ENCODE measurements around the gene ENTHD1.

Gene ENTHD1

DNA sequence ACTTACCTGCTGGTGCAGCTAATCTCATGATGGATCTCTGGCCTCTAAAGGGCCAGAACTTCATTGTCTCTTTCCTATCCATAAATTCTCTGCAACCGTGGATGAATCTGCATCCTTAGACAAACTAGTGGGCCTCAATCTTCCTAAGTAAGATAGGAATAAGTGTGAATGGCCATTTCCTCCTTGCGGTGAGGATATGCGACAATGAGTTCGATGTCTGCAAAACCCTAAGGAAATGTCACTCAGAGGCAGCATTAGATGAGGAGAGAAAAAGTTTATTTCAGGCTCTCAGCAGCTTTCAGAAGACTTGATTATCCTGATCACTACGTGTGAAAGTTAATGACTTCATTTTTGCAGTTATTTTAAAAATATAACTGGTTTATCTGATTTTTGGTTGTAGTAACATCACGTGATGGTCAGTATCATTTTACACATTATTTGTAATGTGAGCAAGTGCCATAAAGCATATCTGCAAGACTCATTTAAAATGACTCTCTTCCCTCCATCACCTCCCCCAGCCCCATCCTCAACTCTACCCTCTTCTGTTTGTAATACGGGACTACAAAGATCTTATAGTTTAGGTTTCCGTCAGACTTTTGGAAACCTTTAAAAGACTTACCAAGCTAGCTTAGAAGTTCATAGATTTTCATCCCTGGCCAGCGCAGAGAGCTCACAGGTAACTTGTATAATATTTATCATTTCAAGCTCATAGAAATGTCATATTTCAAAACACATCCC is 17.5 kb upstream of the ENTHD1 start:
- TF ChIP-seq, protein P1, sequence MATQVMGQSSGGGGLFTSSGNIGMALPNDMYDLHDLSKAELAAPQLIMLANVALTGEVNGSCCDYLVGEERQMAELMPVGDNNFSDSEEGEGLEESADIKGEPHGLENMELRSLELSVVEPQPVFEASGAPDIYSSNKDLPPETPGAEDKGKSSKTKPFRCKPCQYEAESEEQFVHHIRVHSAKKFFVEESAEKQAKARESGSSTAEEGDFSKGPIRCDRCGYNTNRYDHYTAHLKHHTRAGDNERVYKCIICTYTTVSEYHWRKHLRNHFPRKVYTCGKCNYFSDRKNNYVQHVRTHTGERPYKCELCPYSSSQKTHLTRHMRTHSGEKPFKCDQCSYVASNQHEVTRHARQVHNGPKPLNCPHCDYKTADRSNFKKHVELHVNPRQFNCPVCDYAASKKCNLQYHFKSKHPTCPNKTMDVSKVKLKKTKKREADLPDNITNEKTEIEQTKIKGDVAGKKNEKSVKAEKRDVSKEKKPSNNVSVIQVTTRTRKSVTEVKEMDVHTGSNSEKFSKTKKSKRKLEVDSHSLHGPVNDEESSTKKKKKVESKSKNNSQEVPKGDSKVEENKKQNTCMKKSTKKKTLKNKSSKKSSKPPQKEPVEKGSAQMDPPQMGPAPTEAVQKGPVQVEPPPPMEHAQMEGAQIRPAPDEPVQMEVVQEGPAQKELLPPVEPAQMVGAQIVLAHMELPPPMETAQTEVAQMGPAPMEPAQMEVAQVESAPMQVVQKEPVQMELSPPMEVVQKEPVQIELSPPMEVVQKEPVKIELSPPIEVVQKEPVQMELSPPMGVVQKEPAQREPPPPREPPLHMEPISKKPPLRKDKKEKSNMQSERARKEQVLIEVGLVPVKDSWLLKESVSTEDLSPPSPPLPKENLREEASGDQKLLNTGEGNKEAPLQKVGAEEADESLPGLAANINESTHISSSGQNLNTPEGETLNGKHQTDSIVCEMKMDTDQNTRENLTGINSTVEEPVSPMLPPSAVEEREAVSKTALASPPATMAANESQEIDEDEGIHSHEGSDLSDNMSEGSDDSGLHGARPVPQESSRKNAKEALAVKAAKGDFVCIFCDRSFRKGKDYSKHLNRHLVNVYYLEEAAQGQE (IDR thresholded peaks at IDR 0.05; ENCODE audit: low read depth), result no peak
- TF ChIP-seq, protein P2, sequence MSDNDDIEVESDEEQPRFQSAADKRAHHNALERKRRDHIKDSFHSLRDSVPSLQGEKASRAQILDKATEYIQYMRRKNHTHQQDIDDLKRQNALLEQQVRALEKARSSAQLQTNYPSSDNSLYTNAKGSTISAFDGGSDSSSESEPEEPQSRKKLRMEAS (IDR thresholded peaks at IDR 0.05), result no peak
- TF ChIP-seq ZBTB7A (IDR thresholded peaks at IDR 0.05; ENCODE audit: low read depth) (no peak), CREB1 (IDR thresholded peaks at IDR 0.05; ENCODE audit: low read depth) (no peak), TAF1 (IDR thresholded peaks at IDR 0.05; ENCODE audit: low read depth) (no peak), FOXM1 (IDR thresholded peaks at IDR 0.05; ENCODE audit: borderline replicate concordance, low read depth) (no peak)

DNA sequence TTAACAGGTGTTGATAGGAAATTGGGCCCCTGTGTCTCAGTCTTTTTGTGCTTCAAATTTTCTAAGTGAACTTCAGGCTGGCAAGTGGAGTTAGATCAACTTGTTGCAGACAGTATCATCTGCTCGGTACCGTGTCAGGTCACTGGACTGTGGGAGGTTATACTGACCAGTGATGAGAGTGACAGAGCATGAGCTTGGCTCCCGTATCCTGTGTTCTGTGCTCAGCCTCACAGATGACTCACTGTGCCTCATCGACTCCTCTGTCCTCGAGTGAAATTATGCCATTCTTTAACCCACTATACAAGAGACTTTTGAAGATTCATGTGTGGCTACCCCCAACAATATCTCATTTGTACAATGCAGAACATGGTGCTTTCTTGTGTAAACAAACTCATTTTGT is 15.2 kb upstream of the ENTHD1 start:
- TF ChIP-seq YY1 (IDR thresholded peaks at IDR 0.05; ENCODE audit: low read depth) (no peak), EP300 (IDR thresholded peaks at IDR 0.05; ENCODE audit: borderline replicate concordance) (no peak), TCF12 (IDR thresholded peaks at IDR 0.05; ENCODE audit: low read depth) (no peak), CREB1 (IDR thresholded peaks at IDR 0.05; ENCODE audit: low read depth) (no peak), ZBTB7A (IDR thresholded peaks at IDR 0.05; ENCODE audit: low read depth) (no peak), FOXM1 (IDR thresholded peaks at IDR 0.05; ENCODE audit: borderline replicate concordance, low read depth) (no peak), EGR1 (IDR thresholded peaks at IDR 0.05) (no peak), TEAD4 (IDR thresholded peaks at IDR 0.05) (no peak), TAF1 (IDR thresholded peaks at IDR 0.05; ENCODE audit: low read depth) (no peak), NFIC (IDR thresholded peaks at IDR 0.05) (no peak), RAD21 (IDR thresholded peaks at IDR 0.05; ENCODE audit: low read depth) (no peak), CEBPB (IDR thresholded peaks at IDR 0.05) (no peak)
- TF ChIP-seq, protein P1 (IDR thresholded peaks at IDR 0.05; ENCODE audit: low read depth), result no peak
- TF ChIP-seq, protein P3, sequence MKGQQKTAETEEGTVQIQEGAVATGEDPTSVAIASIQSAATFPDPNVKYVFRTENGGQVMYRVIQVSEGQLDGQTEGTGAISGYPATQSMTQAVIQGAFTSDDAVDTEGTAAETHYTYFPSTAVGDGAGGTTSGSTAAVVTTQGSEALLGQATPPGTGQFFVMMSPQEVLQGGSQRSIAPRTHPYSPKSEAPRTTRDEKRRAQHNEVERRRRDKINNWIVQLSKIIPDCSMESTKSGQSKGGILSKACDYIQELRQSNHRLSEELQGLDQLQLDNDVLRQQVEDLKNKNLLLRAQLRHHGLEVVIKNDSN (IDR thresholded peaks at IDR 0.05), result no peak
- TF ChIP-seq, protein P2 (IDR thresholded peaks at IDR 0.05), result no peak

DNA sequence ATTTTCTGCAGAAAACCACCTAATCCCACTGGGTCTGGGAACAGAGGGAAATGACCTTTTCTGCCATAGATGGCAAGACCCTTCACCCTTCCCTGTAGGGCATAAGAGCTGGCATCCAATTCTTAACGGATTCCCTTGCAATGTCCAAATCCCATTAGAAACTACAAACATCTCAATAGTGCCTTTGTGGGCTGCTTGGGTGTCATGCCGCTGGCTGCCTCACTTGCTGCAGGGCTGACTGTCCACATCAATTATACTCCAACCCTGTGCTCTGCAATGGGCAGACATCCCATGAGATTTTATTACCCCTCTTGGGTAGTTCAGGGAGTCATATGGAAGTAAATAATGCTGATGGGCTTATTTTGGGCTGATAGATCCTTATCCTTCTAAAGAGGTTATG is 14.6 kb upstream of the ENTHD1 start:
- TF ChIP-seq ZBTB7A (IDR thresholded peaks at IDR 0.05; ENCODE audit: low read depth), result no peak
- no peak for TF ChIP-seq NFIC (IDR thresholded peaks at IDR 0.05)
- no peak for TF ChIP-seq CEBPB (IDR thresholded peaks at IDR 0.05)
- TF ChIP-seq, protein P2 (IDR thresholded peaks at IDR 0.05), result no peak
- TF ChIP-seq, protein P3 (IDR thresholded peaks at IDR 0.05), result no peak
- no peak for TF ChIP-seq TCF12 (IDR thresholded peaks at IDR 0.05; ENCODE audit: low read depth)
- TF ChIP-seq EP300 (IDR thresholded peaks at IDR 0.05; ENCODE audit: borderline replicate concordance), result no peak
- TF ChIP-seq, protein P1 (IDR thresholded peaks at IDR 0.05; ENCODE audit: low read depth), result no peak
- no peak for TF ChIP-seq TAF1 (IDR thresholded peaks at IDR 0.05; ENCODE audit: low read depth)
- TF ChIP-seq TEAD4 (IDR thresholded peaks at IDR 0.05), result no peak
- no peak for TF ChIP-seq FOXM1 (IDR thresholded peaks at IDR 0.05; ENCODE audit: borderline replicate concordance, low read depth)
- TF ChIP-seq YY1 (IDR thresholded peaks at IDR 0.05; ENCODE audit: low read depth), result no peak
- TF ChIP-seq RAD21 (IDR thresholded peaks at IDR 0.05; ENCODE audit: low read depth), result no peak

DNA sequence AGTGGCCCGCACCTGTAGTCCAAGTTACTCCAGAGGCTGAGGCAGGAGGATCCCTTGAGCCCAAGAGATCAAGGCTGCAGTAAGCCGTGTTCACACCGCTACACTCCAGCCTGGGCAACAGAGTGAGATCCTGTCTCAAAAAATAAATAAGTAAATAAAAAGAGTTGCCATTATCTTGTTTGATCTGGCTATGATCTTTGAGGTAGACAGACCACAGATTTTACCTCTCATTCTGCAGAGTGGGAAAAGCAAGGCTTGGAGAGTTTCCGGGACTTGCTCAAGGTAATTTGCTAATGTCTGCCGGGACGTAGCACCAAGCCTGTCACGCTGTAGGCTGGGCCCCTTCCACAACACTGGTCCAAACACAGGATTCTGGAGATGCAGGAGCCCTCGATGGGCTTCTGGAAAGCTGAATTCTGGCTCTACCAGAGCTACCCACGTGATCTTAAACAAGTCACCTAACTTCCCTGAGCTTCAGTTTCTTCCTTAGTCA is 14.1 kb upstream of the ENTHD1 start:
- TF ChIP-seq TEAD4 (IDR thresholded peaks at IDR 0.05) (no peak), TCF12 (IDR thresholded peaks at IDR 0.05; ENCODE audit: low read depth) (no peak), TAF1 (IDR thresholded peaks at IDR 0.05; ENCODE audit: low read depth) (no peak), YY1 (IDR thresholded peaks at IDR 0.05; ENCODE audit: low read depth) (no peak), EP300 (IDR thresholded peaks at IDR 0.05; ENCODE audit: borderline replicate concordance) (no peak), CREB1 (IDR thresholded peaks at IDR 0.05; ENCODE audit: low read depth) (no peak), EGR1 (IDR thresholded peaks at IDR 0.05) (no peak), FOXM1 (IDR thresholded peaks at IDR 0.05; ENCODE audit: borderline replicate concordance, low read depth) (no peak)
- TF ChIP-seq, protein P1 (IDR thresholded peaks at IDR 0.05; ENCODE audit: low read depth), result no peak
